IPS DF 4.7 (cell line): ENCODE results near the gene TSPAN33.
"Not testable (repeated sequence)": the region's sequence is repeated elsewhere in the genome, so short reads cannot be mapped to it uniquely, and the experiment has no call there.

Experiments used
- DNase-seq: peaks from one replicate; pipeline ENCODE4 v3.0.0-alpha.2; 2013; ENCODE audit warnings: low spot score; ENCODE audit errors: extremely low read depth

TSPAN33 gene

DNA sequence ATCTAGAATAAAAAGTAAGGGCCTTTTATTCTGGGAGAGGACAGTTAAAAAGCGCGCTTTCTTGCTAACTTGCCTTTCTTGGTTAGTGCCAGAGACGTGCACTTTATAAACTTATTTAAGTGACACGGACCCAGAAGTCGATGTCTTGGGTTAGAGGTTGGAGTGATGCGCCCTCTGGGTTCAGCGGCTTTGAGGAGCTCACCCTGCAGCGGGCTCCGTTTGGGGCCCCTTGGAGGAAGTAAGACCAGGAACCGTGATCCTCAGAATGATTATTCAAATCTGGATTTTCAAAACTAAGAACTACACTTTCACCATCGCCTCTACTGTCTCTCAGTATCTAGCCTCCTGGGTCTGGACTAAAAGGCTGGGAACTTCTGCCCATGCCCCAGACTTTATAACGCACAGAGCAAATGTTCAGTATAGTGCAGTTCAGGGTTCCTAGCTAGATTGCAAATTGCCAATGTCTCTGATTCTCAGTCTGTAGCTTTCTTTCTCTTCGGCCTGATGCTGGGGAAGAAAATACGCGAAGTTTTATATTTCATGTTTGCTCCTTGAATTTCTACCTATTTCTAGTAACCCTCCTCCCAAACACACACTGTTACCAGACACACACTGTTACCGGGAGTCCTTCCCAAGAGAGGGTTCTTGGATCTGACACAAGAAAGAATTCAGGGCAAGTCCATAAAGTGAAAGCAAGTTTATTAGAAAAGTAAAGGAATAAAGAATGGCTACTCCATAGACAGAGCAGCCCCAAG, 25.4 kb downstream of the TSPAN33 start:
- no peak for DNase-seq

DNA sequence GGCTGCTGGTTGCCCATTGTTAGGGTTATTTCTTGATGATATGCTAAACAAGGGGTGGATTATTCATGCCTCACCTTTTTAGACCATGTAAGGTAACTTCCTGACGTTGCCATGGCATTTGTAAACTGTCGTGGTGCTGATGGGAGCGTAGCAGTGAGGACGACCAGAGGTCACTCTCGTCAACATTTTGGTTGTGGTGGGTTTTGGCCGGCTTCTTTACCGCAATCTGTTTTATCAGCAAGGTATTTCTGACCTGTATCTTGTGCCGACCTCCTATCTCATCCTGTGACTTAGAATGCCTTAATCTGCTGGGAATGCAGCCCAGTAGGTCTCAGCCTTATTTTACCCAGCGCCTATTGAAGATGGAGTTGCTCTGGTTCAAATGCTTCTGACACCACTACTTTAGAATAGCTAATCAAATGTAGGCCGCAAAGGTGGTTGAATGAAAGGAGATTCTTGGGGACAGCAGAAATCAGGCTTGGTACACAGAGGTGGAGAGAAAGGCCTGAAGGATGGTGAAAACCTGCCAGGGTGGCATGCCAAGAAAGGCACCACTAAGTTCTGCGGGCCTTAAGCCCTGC, 26.0 kb downstream of the TSPAN33 start:
- no peak for DNase-seq

DNA sequence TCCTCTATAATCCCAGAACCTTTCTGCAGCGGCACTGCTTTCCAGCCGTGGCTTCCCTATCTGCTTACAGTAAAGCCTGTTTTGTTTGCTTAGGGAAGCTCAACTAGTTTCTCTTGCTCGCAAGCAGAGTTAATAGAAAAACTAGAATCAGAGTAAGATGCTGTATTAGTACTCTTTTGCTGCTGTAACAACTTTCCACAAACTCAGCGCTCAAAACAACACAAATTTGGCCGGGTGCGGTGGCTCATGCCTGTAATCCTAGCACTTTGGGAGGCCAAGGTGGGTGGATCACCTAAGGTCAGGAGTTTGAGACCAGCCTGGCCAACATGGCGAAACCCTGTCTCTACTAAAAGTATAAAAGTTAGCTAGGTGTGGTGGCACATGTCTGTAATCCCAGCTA, 29.4 kb downstream of the TSPAN33 start:
- DNase-seq, result not testable (repeated sequence)

DNA sequence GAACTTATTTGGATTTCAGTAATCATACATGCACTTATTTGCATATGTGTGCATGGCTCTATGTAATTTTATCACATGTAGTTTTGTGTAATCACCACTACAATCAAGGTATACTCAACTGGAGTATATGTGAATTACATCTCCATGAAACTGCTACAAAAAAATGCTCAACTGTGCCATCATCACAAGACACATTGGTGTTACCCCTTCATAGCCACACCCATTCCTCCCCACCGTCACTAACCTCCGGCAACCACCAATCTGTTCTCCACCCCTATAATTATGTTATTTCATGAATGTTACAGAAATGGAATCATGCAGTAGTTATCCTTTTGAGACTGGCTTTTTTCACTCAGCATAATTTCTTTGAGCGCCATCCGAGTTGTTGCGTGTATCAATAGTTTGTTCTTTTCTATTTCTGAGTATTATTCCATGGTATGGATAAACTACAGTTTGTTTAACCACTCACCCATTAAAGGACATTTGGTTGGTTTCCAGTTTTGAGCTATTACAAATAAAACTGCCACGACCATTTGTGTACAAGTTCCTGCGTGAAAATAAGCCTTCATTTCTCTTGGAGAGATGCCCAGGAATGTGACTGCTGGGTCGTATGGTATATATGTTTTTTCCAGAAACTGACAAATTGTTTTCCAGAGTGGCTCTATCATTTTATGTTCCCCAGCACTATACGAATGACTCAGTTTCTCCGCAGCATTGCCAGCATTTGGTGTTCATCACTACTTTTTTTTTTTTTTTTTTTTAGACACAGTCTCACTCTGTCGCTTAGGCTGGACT, 32.6 kb downstream of the TSPAN33 start:
- no peak for DNase-seq

DNA sequence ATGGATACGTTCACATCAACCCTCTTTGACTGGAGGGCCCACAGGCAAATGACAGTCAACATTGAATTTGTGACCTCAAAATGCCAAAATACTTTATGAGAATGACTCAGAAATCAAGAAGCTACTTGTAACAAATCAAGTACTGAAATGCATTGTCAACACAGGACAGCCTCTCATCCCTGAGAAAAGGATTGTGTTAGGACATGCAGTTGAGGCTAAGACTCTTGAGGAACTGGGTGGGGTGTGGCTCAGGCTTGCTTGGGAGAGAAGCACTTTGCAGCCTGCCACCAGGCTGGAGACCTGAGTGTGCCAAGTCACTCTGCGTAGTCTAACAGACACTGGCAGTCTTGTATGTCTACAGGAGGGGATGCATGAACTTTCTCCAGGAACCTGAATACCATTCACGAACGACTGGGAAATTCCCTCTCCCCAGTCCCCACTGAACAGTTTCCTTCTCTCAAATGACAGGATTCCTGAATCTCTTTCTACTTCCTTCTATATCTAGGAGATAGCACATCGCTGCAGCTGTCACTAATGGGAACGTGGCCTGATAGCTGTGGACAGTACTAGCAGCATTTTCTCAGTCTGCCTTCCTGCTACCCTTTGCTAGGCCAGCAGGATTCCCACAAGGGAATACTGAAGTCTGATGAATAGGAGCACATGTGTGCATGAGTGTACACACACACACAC, 40.6 kb downstream of the TSPAN33 start:
- no peak for DNase-seq

DNA sequence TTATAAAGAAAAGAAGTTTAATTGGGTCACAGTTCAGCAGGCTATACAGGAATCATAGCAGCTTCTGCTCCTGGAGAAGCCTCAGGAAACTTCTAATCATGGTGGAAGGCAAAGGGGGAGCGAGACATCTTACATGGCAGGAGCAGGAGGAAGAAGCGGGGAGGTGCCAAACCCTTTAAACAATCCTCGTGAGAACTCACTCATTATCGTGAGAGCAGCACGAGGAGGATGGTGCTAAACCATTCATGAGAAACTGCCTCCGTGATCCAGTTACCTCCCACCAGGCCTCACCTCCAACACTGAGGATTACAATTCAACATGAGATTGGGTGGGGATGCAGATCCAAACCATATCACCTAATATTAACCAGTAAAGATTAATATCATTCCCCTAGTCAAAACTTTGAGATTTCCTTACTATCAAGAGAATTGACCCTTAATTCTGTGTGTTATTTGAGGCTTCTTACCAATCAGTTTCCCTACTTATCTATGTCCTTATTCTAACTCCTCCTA, 42.3 kb downstream of the TSPAN33 start:
- DNase-seq, result no peak

DNA sequence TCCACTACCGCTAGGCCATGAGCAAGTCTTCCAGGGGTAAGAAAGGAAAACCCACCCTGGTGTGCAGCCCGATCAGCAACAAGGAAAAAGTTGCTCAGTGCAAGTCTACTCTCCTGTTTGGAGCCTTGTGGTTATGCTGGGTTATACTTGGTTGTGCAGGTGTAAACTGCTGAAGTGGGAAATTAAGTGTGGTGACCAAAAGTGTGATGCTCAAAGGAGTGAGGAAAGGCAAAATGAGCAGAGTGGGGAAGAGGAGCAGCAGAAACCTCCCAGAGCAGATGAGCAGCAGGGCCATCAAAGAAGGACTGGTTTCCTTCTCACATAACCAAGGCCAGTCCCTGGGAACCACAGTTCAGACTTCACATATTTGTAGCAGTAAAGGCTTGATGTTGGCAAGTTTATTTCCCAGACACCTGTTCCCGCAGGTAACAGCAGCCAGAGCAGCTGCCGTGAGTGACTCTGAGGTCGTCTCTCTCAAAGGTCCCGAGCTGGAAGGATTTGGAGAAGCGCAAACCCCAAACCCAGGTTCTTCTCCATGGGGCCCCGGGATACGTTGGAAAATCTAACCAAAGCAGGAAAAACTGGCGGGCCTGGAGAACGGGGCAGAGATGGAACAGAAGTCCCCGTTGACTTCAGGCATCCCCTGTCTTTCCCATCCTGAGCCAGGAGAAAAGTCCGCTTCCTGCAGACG, 43.3 kb downstream of the TSPAN33 start:
- no peak for DNase-seq

DNA sequence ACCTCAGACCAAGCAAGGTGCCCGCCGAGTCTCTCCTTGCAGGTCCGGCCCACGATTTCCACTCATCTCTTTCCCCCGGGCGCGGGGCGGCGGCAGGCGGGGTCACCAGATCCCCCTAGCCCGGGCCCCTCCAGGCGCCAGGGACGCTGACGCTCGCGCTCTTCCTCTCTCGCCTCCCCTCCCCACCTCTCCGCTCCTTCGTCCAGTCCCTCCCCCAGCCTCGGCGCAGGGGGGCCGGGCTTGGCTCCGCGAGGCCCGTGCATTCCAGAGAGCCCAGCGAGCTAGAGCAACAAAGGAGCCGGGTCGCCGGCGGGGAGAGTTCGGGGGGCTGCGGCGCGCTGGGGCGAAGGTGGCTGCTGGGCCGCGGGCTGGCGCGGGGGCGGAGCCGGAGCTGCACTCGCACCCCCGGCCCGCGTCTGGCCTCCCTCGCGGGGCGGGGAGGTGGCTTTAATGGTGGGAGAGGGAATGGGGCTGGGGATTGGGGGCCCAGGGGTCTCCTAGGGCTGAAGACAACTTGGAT, 43.9 kb downstream of the TSPAN33 start, which contains the start of gene SMO:
TSS of gene SMO (plus strand) at position 262 of the 520 bp plus-strand sequence. CDS start 519 bp downstream, outside the sequence.
- DNase-seq, result no peak

DNA sequence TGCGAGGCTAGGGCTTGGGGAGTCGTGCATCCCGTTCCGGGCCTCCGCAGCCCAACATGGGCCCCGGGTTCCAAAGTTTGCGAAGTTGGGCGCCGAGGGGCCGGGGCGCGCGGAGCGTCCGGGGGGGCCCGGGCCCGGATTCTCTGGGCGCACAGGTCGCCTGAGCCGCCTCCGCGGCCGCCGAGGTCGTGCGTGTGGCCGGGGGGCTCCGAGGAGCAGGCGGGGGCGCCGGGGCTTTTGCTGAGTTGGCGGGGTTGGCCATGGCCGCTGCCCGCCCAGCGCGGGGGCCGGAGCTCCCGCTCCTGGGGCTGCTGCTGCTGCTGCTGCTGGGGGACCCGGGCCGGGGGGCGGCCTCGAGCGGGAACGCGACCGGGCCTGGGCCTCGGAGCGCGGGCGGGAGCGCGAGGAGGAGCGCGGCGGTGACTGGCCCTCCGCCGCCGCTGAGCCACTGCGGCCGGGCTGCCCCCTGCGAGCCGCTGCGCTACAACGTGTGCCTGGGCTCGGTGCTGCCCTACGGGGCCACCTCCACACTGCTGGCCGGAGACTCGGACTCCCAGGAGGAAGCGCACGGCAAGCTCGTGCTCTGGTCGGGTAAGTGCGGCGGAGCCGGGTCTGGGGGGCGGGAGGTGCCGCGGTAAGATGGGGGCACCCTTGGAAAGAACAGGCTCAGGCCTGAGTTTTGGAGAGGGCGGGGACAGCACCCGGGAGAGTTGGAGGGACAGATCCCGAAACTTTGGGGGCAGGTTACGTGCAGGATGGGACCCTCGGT, 44.6 kb downstream of the TSPAN33 start:
- DNase-seq, result no peak

DNA sequence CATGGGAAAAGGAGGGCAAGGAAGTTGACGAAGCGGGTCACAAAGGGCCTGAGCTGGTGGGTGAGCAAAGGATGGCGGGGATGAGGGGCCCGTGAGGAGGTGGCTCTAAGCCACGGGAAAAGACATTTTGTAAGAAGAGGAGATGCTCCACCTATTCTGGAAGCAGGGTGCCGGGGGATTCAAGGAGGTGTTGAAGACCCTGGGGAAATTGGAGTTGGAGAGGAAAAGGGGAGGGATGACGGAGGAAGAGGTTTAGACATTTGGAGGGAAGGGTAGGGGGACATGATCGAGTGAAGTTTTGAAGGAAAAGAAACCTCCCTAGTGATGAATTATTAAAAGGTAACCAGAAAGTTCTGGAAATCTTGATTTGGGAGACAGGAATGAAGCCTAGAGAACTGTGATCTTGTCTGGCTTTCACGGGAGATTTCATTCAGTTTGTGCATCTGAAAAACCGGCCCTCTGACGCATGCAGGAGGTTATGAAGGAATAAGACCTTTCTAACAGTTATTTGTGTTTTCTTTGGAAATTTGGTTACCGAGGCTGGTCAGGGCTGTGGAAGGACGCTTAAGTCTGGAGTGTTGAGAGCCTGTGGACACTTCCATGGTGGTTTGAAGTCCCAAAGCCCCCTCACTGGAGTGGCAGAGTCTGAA, 45.3 kb downstream of the TSPAN33 start:
- no peak for DNase-seq

DNA sequence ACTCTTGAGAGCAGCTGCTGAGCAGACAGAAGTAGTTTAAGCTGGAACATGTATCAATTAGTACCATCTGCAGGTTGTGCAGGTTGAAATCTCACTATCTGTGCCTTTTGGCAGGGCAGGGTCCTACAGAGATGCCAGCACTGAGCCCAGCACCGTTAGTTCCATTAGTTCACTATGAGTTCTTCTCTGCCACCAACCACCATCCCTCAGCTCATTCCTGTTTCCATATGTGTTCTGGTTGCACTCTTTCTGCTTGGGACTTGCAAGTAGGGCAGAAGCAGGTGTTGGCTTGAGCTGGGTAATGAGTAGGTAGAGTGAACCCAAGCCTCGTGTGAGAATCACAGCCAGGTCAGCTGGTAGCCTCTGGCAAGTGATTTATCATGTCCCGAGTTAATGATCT, 46.8 kb downstream of the TSPAN33 start:
- no peak for DNase-seq

DNA sequence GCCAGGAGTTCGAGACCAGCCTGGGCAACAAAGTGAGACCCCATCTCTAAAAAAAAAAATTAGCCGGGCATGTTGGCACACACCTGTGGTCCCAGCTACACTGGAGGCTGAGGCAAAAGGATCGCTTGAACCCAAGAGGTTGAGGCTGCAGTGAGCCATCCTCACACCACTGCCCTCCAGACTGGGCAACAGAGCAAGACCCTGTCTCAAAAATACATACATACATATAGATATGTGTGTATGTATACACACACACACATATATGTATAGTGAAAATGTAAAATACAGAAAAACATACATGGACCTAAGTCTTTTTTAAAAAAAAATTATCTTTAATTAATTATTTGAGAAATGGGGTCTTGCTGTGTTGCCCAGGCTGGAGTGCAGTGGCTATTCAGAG, 49.4 kb downstream of the TSPAN33 start:
- no peak for DNase-seq

DNA sequence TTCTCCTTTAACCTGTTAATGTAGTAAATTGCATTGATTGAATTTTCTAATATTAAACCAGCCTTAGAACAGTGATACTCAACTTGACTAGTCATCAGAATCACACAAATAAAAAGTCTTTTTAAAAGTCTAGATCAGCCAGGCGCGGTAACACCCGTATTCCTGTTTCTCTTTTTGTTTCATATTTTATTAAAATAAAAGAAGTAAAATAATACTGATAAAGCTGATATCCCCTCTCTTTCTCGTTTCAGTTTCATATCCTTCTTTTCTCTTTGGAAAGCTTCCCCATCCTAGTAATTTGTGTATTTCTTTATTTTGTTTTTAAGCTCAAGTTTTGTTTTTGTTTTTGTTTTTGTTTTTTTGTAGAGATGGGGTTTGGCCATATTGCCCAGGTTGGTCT, 53.3 kb downstream of the TSPAN33 start:
- DNase-seq, result no peak

DNA sequence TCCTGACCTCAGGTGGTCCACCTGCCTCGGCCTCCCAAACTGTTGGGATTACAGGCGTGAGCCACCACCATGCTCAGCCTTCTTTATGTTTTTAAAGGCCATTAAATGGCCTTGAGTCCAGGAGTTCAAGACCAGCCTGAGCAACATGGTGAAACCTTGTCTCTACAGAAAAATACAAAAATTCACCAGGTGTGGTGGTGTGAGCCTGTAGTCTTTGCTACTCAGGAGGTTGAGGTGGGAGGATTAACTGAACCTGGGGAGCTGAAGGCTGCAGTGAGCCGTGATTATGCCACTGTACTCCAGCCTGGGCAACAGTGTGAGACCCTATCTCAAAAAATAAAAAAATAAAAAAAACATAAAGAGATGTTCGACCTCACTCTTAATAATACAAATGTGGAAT, 54.9 kb downstream of the TSPAN33 start:
- no peak for DNase-seq

DNA sequence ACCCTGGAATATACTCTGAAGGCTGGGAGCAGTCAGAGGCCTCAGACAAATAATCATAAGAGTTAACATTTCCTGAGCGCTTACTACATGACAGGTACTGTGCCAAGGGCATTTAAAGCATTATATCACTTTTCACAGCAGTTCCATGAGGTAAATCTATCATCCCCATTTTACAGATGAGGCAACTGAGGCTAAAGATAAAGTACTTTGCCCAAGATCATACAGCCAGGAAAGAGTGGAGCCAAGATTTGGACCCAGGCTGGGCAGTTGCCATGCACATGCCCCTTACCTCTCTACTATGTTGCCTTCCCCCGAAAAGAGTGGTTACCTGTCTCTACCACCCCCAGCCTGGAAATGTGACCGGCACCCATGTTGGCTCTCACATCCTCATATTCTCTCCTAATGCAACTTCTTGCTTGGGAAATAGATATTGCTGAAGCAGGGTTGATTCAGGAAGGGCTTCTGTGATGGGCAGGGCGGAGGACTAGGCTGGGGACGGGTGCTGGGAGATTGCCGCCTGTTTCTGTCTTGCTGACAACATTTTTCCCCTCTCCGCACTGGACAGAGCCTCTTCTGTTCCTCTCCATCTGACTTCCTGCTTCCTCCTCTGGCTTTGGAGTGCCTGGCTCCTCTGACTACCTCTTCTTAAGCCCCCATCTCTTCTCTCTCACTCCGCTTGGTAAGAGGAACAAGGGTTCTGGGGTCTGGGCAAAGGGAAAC, 57.7 kb downstream of the TSPAN33 start:
- DNase-seq, result no peak

DNA sequence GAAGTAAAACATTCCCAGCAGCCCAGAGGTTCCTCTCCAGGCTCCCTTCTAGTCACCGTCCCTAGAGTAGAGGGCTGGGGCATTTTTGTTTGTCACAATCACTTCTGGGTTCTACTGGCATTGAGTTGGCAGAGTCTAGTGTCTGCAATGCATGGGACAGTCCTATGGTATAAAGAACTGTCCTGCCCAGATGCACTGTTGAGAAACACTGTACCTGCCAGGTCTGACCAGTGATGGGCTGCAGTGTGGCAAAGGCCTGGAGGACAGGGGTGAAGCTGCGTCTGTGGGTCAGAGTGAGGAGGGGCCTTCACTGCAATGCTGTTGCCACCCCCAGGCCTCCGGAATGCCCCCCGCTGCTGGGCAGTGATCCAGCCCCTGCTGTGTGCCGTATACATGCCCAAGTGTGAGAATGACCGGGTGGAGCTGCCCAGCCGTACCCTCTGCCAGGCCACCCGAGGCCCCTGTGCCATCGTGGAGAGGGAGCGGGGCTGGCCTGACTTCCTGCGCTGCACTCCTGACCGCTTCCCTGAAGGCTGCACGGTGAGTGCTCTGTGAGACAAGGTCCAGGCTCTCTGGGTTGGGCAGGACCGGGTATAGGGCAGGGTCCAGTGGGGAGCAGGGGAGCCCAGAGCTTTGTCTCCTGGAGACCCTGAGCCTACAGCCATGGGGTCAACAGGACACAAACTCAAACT, 58.7 kb downstream of the TSPAN33 start:
- DNase-seq, result no peak

DNA sequence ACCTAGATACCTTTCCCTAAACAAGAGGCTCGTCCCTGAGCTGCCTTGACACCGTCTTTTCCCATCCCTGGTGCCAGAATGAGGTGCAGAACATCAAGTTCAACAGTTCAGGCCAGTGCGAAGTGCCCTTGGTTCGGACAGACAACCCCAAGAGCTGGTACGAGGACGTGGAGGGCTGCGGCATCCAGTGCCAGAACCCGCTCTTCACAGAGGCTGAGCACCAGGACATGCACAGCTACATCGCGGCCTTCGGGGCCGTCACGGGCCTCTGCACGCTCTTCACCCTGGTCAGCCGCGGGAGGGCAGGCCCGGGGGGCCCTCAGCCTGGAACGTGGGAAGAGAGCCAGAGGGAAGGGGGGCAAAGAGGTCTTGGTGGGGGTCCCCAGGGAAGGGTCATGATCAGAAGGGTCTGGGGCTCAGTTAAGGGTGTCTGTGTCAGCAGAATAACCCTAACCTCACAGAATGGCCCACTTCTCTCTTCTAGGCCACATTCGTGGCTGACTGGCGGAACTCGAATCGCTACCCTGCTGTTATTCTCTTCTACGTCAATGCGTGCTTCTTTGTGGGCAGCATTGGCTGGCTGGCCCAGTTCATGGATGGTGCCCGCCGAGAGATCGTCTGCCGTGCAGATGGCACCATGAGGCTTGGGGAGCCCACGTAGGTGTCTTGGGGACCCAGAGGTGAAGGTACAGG, 60.8 kb downstream of the TSPAN33 start:
- DNase-seq, result no peak
